ENCODE data around the gene PABPN1L. TPM values are rescaled to one million over a fixed set of nuclear protein-coding genes. Genes with fewer than 3 reads are reported as not detected.

The PABPN1L gene
- total and polyA plus RNA-seq, 2 of the 8 experiments (the other 6 are each of a cell fraction or from before 2014, with no cell fraction given), result not detected

DNA sequence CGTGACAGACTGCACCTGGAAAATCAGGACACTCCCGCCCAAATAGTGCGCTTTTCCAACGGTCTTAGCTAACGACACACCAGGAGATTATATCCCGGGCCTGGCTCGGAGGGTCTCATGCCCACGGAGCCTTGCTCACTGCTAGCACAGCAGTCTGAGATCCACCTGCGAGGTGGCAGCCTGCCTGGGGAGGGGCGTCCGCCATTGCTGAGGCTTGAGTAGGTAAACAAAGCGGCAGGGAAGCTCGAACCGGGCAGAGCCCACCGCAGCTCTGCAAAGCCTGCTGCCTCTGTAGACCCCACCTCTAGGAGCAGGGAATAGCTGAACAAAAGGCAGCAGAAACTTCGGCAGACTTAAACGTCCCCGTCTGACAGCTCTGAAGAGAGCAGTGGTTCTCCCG lies 14.8 kb downstream of the PABPN1L start:
- Histone ChIP-seq H2BK120ac (replicated peaks; ENCODE audit: low read depth, low read length) (no peak overlapping the region), H3K4me3 (ENCODE audit: extremely low read depth in 1 of 4, insufficient read depth in 2 of 4, low read depth in 3 of 4, low read length in 4 of 4) (no peak overlapping the region), H2BK20ac (ENCODE audit: low read length) (no peak overlapping the region), H4K5ac (ENCODE audit: insufficient read length, low read depth, low read length) (no peak overlapping the region), H3K9me3 (ENCODE audit: insufficient read depth in 2 of 2, low read depth in 1 of 2, low read length in 1 of 2) (peaks cover 0 to 5% of the 10 kb centered on the region in 2 experiments; a peak in 1 of 4 replicates), H4K91ac (replicated peaks; ENCODE audit: insufficient read length, low read length) (no peak overlapping the region), H3K79me2 (ENCODE audit: control insufficient read depth in 1 of 2, insufficient read depth in 2 of 2, low read length in 2 of 2) (no peaks in the 10 kb centered on the region), H2BK15ac (ENCODE audit: low read length) (no peak overlapping the region), H2AFZ (ENCODE audit: low read length) (no peak overlapping the region), H3K56ac (replicated peaks; ENCODE audit: insufficient read length, low read depth, low read length) (no peak overlapping the region), H4K8ac (ENCODE audit: extremely low read depth, insufficient read depth, low read length) (no peak overlapping the region), H3K79me1 (ENCODE audit: low read depth, low read length) (no peaks in the 10 kb centered on the region; the same call in 1 of the 2 replicates), H3K27ac (ENCODE audit: low read depth, low read length) (no peak overlapping the region), H3K4ac (replicated peaks; ENCODE audit: insufficient read length, low read depth, low read length) (no peak overlapping the region), H2BK5ac (ENCODE audit: low read depth, low read length) (no peak overlapping the region), H3K9ac (replicated peaks in 1 of 4; ENCODE audit: extremely low read depth in 1 of 4, low read depth in 3 of 4, low read length in 3 of 4) (no peak overlapping the region), H3K4me2 (ENCODE audit: insufficient read depth in 1 of 2, low read depth in 2 of 2, low read length in 2 of 2) (no peak overlapping the region), H2BK12ac (ENCODE audit: low read depth, low read length) (no peak overlapping the region), H4K20me1 (replicated peaks in 1 of 2; ENCODE audit: control insufficient read depth in 1 of 2, insufficient read depth in 2 of 2, low read length in 2 of 2) (peaks cover 0 to 12% of the 10 kb centered on the region in 2 experiments), H3K36me3 (ENCODE audit: control insufficient read depth in 2 of 4, insufficient read depth in 4 of 4, low read length in 3 of 4) (peaks cover 0 to 2% (median 0%) of the 10 kb centered on the region in 4 experiments; a peak in 1 of 8 replicates), H3K23ac (ENCODE audit: insufficient read length) (no peak overlapping the region), H3K4me1 (replicated peaks in 1 of 4; ENCODE audit: control insufficient read depth in 3 of 4, insufficient read depth in 4 of 4, low read length in 3 of 4) (peaks cover 0 to 5% (median 3%) of the 10 kb centered on the region in 4 experiments; a peak in 5 of 7 replicates), H3K23me2 (ENCODE audit: low read depth, low read length) (peaks cover 2% of the 10 kb centered on the region), H3K27me3 (replicated peaks in 1 of 4; ENCODE audit: control insufficient read depth in 3 of 4, extremely low read depth in 1 of 4, insufficient read depth in 3 of 4, low read length in 3 of 4) (no peaks in the 10 kb centered on the region), H2AK5ac (ENCODE audit: low read depth, low read length) (no peak overlapping the region), H3K18ac (ENCODE audit: extremely low read depth, low read length) (no peak overlapping the region), H3K14ac (ENCODE audit: insufficient read length) (no peak overlapping the region)
- ChIA-PET POLR2A (ENCODE audit: partially characterized antibody) (interaction anchor here (0.6 kb wide), 1 partner anchor 43 kb away, joined by 3 read pairs; no protein-coding TSS in a partner anchor), CTCF (ENCODE audit: partially characterized antibody) (interaction anchor here (0.9 to 1.7 kb wide), 3 partner anchors 10 to 322 kb away, joined by 3 to 6 read pairs (median 3); no protein-coding TSS in a partner anchor)
- no peak for FAIRE-seq
- TF ChIP-seq HDAC2 (IDR thresholded peaks at IDR 0.05; ENCODE audit: borderline replicate concordance in 1 of 2, low read depth in 2 of 2, low read length in 2 of 2), result no peak
- TF ChIP-seq KDM1A (IDR thresholded peaks at IDR 0.05; ENCODE audit: borderline replicate concordance, low read length), result no peak
- TF ChIP-seq CHD1 (IDR thresholded peaks at IDR 0.05; ENCODE audit: low read depth, low read length), result no peak
- TF ChIP-seq EZH2 (IDR thresholded peaks at IDR 0.05; ENCODE audit: low read depth, low read length, severe bottlenecking), result no peak
- TF ChIP-seq TCF12 (IDR thresholded peaks at IDR 0.05; ENCODE audit: low read depth, low read length), result no peak
- no peak for TF ChIP-seq SP2 (IDR thresholded peaks at IDR 0.05; ENCODE audit: low read length)
- no peak for TF ChIP-seq CHD2 (IDR thresholded peaks at IDR 0.05; ENCODE audit: low read length)
- no peak for TF ChIP-seq EGR1 (IDR thresholded peaks at IDR 0.05; ENCODE audit: borderline replicate concordance, low read depth, low read length)
- 93% methylated on average over 19 of the region's 19 CpGs; no CpG with 5 or more reads in 1 of the 2 experiments for WGBS, 2 experiments (ENCODE audit: extremely low coverage in 1 of 2, insufficient coverage in 1 of 2, insufficient read length in 1 of 2, insufficient replicate concordance in 2 of 2, low coverage in 1 of 2, low lambda C conversion rate in 2 of 2, missing lambda C conversion rate in 1 of 2)
- no peak for DNase-seq (ENCODE audit: low read depth in 1 of 2, low spot score in 2 of 2)

All from H1 (cell line).